ENCODE results near the gene WDR44. TPM values are rescaled to one million over a fixed set of nuclear protein-coding genes. Genes with fewer than 3 reads are reported as not detected.
"Not testable (repeated sequence)": the region's sequence is repeated elsewhere in the genome, so short reads cannot be mapped to it uniquely, and the experiment has no call there.

WDR44 gene
- 17.7 and 24.0 TPM in 2 replicates for total RNA-seq (2014; rRNA removed; shearing (Covaris generic))
- 14.8 and 15.0 TPM in 2 replicates for polyA plus RNA-seq (2016; fragmentation: Nextera tagmentation; extraction: Ambion mirVana)

GRCh38 chrX:118345464-118346257, at the start of gene WDR44:
TSS of gene WDR44 (plus strand) at chrX:118346106. CDS start at chrX:118346504, 398 bp downstream.
- TF ChIP-seq EZH2 (IDR thresholded peaks at IDR 0.05; ENCODE audit: insufficient read depth, poor library complexity, severe bottlenecking), result no peak
- no peak for TF ChIP-seq EZH2phosphoT487 (IDR thresholded peaks at IDR 0.05; ENCODE audit: insufficient read depth, low read depth)
- Histone ChIP-seq H3K36me3 (ENCODE audit: low read depth) (no peaks in the 10 kb centered on the region), H2AFZ (peak within 1 kb of the TSS; percentile 94), H3K4me3 (peak within 1 kb of the TSS; percentile 98), H3K9ac (peak within 1 kb of the TSS; percentile 93), H3K9me2 (ENCODE audit: insufficient read depth) (no peaks in the 10 kb centered on the region), H3K27ac (peak within 1 kb of the TSS; percentile 94), H3F3A (ENCODE audit: insufficient read depth) (peaks cover 29% of the 10 kb centered on the region), H3K4me1 (ENCODE audit: insufficient read depth) (peaks cover 21% of the 10 kb centered on the region), H3K9me3 (ENCODE audit: low read depth) (no peaks in the 10 kb centered on the region), H3K79me2 (ENCODE audit: insufficient read depth) (peaks cover 43% of the 10 kb centered on the region), H3K4me2 (ENCODE audit: unreplicated experiment) (peak within 1 kb of the TSS; percentile 93), H4K20me1 (ENCODE audit: insufficient read depth) (peaks cover 7% of the 10 kb centered on the region; the same call in 1 of the 2 replicates), H3K27me3 (replicated peaks; ENCODE audit: insufficient read depth) (no peaks in the 10 kb centered on the region)
- in situ Hi-C loops (cut with MboI), result no loop called here
- peak; percentile 95 for DNase-seq
- WGBS, 2 experiments (ENCODE audit: low coverage in 1 of 2, low lambda C conversion rate in 2 of 2, missing lambda C conversion rate in 2 of 2), result 0 to 1% methylated on average over 44 to 57 of the region's 60 CpGs

- H3K9me3 ChIP-seq (ENCODE audit: low read depth); H4K20me1 ChIP-seq (ENCODE audit: insufficient read depth); H2AFZ ChIP-seq; DNase-seq; in situ Hi-C loops (cut with MboI); H3K36me3 ChIP-seq (ENCODE audit: low read depth); H3K27ac ChIP-seq; H3K4me3 ChIP-seq; H3K9ac ChIP-seq; H3K4me1 ChIP-seq (ENCODE audit: insufficient read depth); H3K79me2 ChIP-seq (ENCODE audit: insufficient read depth); H3F3A ChIP-seq (ENCODE audit: insufficient read depth); H3K27me3 ChIP-seq (replicated peaks; ENCODE audit: insufficient read depth); H3K9me2 ChIP-seq (ENCODE audit: insufficient read depth); H3K4me2 ChIP-seq (ENCODE audit: unreplicated experiment): not testable (repeated sequence)
- WGBS, 2 experiments (ENCODE audit: low coverage in 1 of 2, low lambda C conversion rate in 2 of 2, missing lambda C conversion rate in 2 of 2), result 42 to 67% methylated on average over 2 of the region's 2 CpGs
These were observed 40.1 kb upstream of the WDR44 start for GRCh38 chrX:118305827-118306226.

- in situ Hi-C loops (cut with MboI), result no loop called here
- Histone ChIP-seq H3K27ac (no peak overlapping the region), H2AFZ (no peak overlapping the region), H3K79me2 (ENCODE audit: insufficient read depth) (no peaks in the 10 kb centered on the region), H4K20me1 (ENCODE audit: insufficient read depth) (no peaks in the 10 kb centered on the region), H3K4me2 (ENCODE audit: unreplicated experiment) (no peak overlapping the region), H3K4me1 (ENCODE audit: insufficient read depth) (no peaks in the 10 kb centered on the region), H3K4me3 (no peak overlapping the region), H3K9ac (no peak overlapping the region), H3F3A (ENCODE audit: insufficient read depth) (no peaks in the 10 kb centered on the region), H3K9me3 (ENCODE audit: low read depth) (no peaks in the 10 kb centered on the region), H3K27me3 (replicated peaks; ENCODE audit: insufficient read depth) (no peaks in the 10 kb centered on the region), H3K36me3 (ENCODE audit: low read depth) (no peaks in the 10 kb centered on the region), H3K9me2 (ENCODE audit: insufficient read depth) (no peaks in the 10 kb centered on the region)
- DNase-seq, result no peak
- TF ChIP-seq EZH2phosphoT487 (IDR thresholded peaks at IDR 0.05; ENCODE audit: insufficient read depth, low read depth), result no peak
- no peak for TF ChIP-seq EZH2 (IDR thresholded peaks at IDR 0.05; ENCODE audit: insufficient read depth, poor library complexity, severe bottlenecking)
- 86 to 95% methylated on average over 2 of the region's 2 CpGs for WGBS, 2 experiments (ENCODE audit: low coverage in 1 of 2, low lambda C conversion rate in 2 of 2, missing lambda C conversion rate in 2 of 2)
These were observed 30.4 kb upstream of the WDR44 start for GRCh38 chrX:118315529-118315928.

- no peak for DNase-seq
- Histone ChIP-seq H3F3A (ENCODE audit: insufficient read depth) (no peaks in the 10 kb centered on the region), H3K27ac (no peak overlapping the region), H3K4me2 (ENCODE audit: unreplicated experiment) (no peak overlapping the region), H4K20me1 (ENCODE audit: insufficient read depth) (no peaks in the 10 kb centered on the region), H3K9ac (no peak overlapping the region), H3K4me1 (ENCODE audit: insufficient read depth) (no peaks in the 10 kb centered on the region), H3K79me2 (ENCODE audit: insufficient read depth) (no peaks in the 10 kb centered on the region), H3K36me3 (ENCODE audit: low read depth) (no peaks in the 10 kb centered on the region), H3K9me2 (ENCODE audit: insufficient read depth) (no peaks in the 10 kb centered on the region), H2AFZ (no peak overlapping the region), H3K4me3 (no peak overlapping the region), H3K9me3 (ENCODE audit: low read depth) (no peaks in the 10 kb centered on the region), H3K27me3 (replicated peaks; ENCODE audit: insufficient read depth) (no peaks in the 10 kb centered on the region)
- WGBS, 2 experiments (ENCODE audit: low coverage in 1 of 2, low lambda C conversion rate in 2 of 2, missing lambda C conversion rate in 2 of 2), result 61 to 70% methylated on average over 3 to 4 of the region's 4 CpGs
- TF ChIP-seq EZH2phosphoT487 (IDR thresholded peaks at IDR 0.05; ENCODE audit: insufficient read depth, low read depth), result no peak
- no peak for TF ChIP-seq EZH2 (IDR thresholded peaks at IDR 0.05; ENCODE audit: insufficient read depth, poor library complexity, severe bottlenecking)
- in situ Hi-C loops (cut with MboI), result no loop called here
These were observed 21.3 kb upstream of the WDR44 start for GRCh38 chrX:118324588-118324987.

Data from GM23248 (cell line).